Measurements from ENCODE around the gene TMEM132D.
"Not testable (repeated sequence)": the region's sequence is repeated elsewhere in the genome, so short reads cannot be mapped to it uniquely, and the experiment has no call there.

Gene TMEM132D

GRCh38 chr12:129067491-129067890 lies 836.3 kb downstream of the TMEM132D start:
- Histone ChIP-seq H3K36me3 (ENCODE audit: control insufficient read depth, insufficient read depth, low read length) (no peaks in the 10 kb centered on the region), H3K27me3 (replicated peaks; ENCODE audit: control insufficient read depth, insufficient read depth, low read length) (no peaks in the 10 kb centered on the region), H3K4me3 (replicated peaks; ENCODE audit: low read depth, low read length) (no peak overlapping the region)
- TF ChIP-seq CTCF (IDR thresholded peaks at IDR 0.05; ENCODE audit: insufficient read depth, low read length, poor library complexity, severe bottlenecking), result no peak
- DNase-seq (ENCODE audit: extremely low read depth, insufficient read length), result no peak

- TF ChIP-seq CTCF (IDR thresholded peaks at IDR 0.05; ENCODE audit: insufficient read depth, low read length, poor library complexity, severe bottlenecking), result no peak
- no peaks in the 10 kb centered on the region for H3K36me3 ChIP-seq (ENCODE audit: control insufficient read depth, insufficient read depth, low read length)
- H3K4me3 ChIP-seq (replicated peaks; ENCODE audit: low read depth, low read length), result no peak overlapping the region
- DNase-seq (ENCODE audit: extremely low read depth, insufficient read length), result no peak
- no peaks in the 10 kb centered on the region for H3K27me3 ChIP-seq (replicated peaks; ENCODE audit: control insufficient read depth, insufficient read depth, low read length)
These were observed 839.5 kb downstream of the TMEM132D start for GRCh38 chr12:129064209-129064855.

- DNase-seq (ENCODE audit: extremely low read depth, insufficient read length), result no peak
- H3K4me3 ChIP-seq (replicated peaks; ENCODE audit: low read depth, low read length), result no peak overlapping the region
- H3K36me3 ChIP-seq (ENCODE audit: control insufficient read depth, insufficient read depth, low read length), result no peaks in the 10 kb centered on the region
- H3K27me3 ChIP-seq (replicated peaks; ENCODE audit: control insufficient read depth, insufficient read depth, low read length), result no peaks in the 10 kb centered on the region
- no peak for TF ChIP-seq CTCF (IDR thresholded peaks at IDR 0.05; ENCODE audit: insufficient read depth, low read length, poor library complexity, severe bottlenecking)
These were observed 840.2 kb downstream of the TMEM132D start for GRCh38 chr12:129063600-129063999.

GRCh38 chr12:129053232-129053631 lies 850.6 kb downstream of the TMEM132D start:
- TF ChIP-seq CTCF (IDR thresholded peaks at IDR 0.05; ENCODE audit: insufficient read depth, low read length, poor library complexity, severe bottlenecking), result no peak
- no peaks in the 10 kb centered on the region for H3K27me3 ChIP-seq (replicated peaks; ENCODE audit: control insufficient read depth, insufficient read depth, low read length)
- DNase-seq (ENCODE audit: extremely low read depth, insufficient read length), result no peak
- no peaks in the 10 kb centered on the region for H3K36me3 ChIP-seq (ENCODE audit: control insufficient read depth, insufficient read depth, low read length)
- no peak overlapping the region for H3K4me3 ChIP-seq (replicated peaks; ENCODE audit: low read depth, low read length)

- H3K36me3 ChIP-seq (ENCODE audit: control insufficient read depth, insufficient read depth, low read length), result no peaks in the 10 kb centered on the region
- no peak overlapping the region for H3K4me3 ChIP-seq (replicated peaks; ENCODE audit: low read depth, low read length)
- TF ChIP-seq CTCF (IDR thresholded peaks at IDR 0.05; ENCODE audit: insufficient read depth, low read length, poor library complexity, severe bottlenecking), result no peak
- H3K27me3 ChIP-seq (replicated peaks; ENCODE audit: control insufficient read depth, insufficient read depth, low read length), result no peaks in the 10 kb centered on the region
- no peak for DNase-seq (ENCODE audit: extremely low read depth, insufficient read length)
These were observed 851.5 kb downstream of the TMEM132D start for GRCh38 chr12:129052373-129052772.

- no peaks in the 10 kb centered on the region for H3K27me3 ChIP-seq (replicated peaks; ENCODE audit: control insufficient read depth, insufficient read depth, low read length)
- no peaks in the 10 kb centered on the region for H3K36me3 ChIP-seq (ENCODE audit: control insufficient read depth, insufficient read depth, low read length)
- H3K4me3 ChIP-seq (replicated peaks; ENCODE audit: low read depth, low read length), result no peak overlapping the region
- TF ChIP-seq CTCF (IDR thresholded peaks at IDR 0.05; ENCODE audit: insufficient read depth, low read length, poor library complexity, severe bottlenecking), result no peak
- no peak for DNase-seq (ENCODE audit: extremely low read depth, insufficient read length)
These were observed 853.9 kb downstream of the TMEM132D start for GRCh38 chr12:129049917-129050316.

GRCh38 chr12:129043334-129043733 lies 860.5 kb downstream of the TMEM132D start:
- H3K27me3 ChIP-seq (replicated peaks; ENCODE audit: control insufficient read depth, insufficient read depth, low read length); H3K36me3 ChIP-seq (ENCODE audit: control insufficient read depth, insufficient read depth, low read length); DNase-seq (ENCODE audit: extremely low read depth, insufficient read length); H3K4me3 ChIP-seq (replicated peaks; ENCODE audit: low read depth, low read length): not testable (repeated sequence)

Data from GM06990 (cell line).